T follicular helper cell (primary cell): ENCODE data around the gene MAP3K10.
"Not testable (repeated sequence)": the region's sequence is repeated elsewhere in the genome, so short reads cannot be mapped to it uniquely, and the experiment has no call there.

Source experiments
- DNase-seq: peaks from one replicate; pipeline ENCODE4 v3.0.0-alpha.2; 2020; ENCODE audit warnings: low read depth
- total RNA-seq, 2 experiments: gene quantifications; one replicate each; lab custom pipeline; 2026; lab: John Stamatoyannopoulos, UW

MAP3K10 gene
- 13.6 to 30.9 reads per million in 2 experiments for total RNA-seq

GRCh38 chr19:40190891-40191835, at the start of gene MAP3K10:
TSS of gene MAP3K10 (plus strand) at chr19:40191426. CDS start at chr19:40192032, 606 bp downstream.
- DNase-seq: peak; percentile 56

- DNase-seq: no peak
Observed at GRCh38 chr19:40141551-40141950, 49.7 kb upstream of the MAP3K10 start.

- no peak for DNase-seq
Observed at GRCh38 chr19:40143612-40144011, 47.6 kb upstream of the MAP3K10 start.

- no peak for DNase-seq
Observed at GRCh38 chr19:40144151-40144550, 47.1 kb upstream of the MAP3K10 start.

- DNase-seq: no peak
Observed at GRCh38 chr19:40144947-40145748, 46.1 kb upstream of the MAP3K10 start.

- not testable (repeated sequence) for DNase-seq
Observed at GRCh38 chr19:40145749-40146029, 45.5 kb upstream of the MAP3K10 start.

GRCh38 chr19:40147338-40147692, 43.9 kb upstream of the MAP3K10 start:
- DNase-seq: no peak

- no peak for DNase-seq
Observed at GRCh38 chr19:40147693-40148347, 43.4 kb upstream of the MAP3K10 start.

GRCh38 chr19:40149501-40149900, 41.7 kb upstream of the MAP3K10 start:
- DNase-seq: no peak

GRCh38 chr19:40150170-40150569, 41.1 kb upstream of the MAP3K10 start:
- no peak for DNase-seq

- DNase-seq: no peak
Observed at GRCh38 chr19:40154121-40154680, 37.0 kb upstream of the MAP3K10 start.

- no peak for DNase-seq
Observed at GRCh38 chr19:40155749-40156265, 35.4 kb upstream of the MAP3K10 start.

- DNase-seq: no peak
Observed at GRCh38 chr19:40157059-40157458, 34.2 kb upstream of the MAP3K10 start.

GRCh38 chr19:40159744-40160143, 31.5 kb upstream of the MAP3K10 start:
- DNase-seq: no peak

- DNase-seq: no peak
Observed at GRCh38 chr19:40162104-40162503, 29.1 kb upstream of the MAP3K10 start.

GRCh38 chr19:40163541-40164129, 27.6 kb upstream of the MAP3K10 start:
- no peak for DNase-seq

GRCh38 chr19:40165362-40165937, 25.8 kb upstream of the MAP3K10 start:
- peak; percentile 31 for DNase-seq

- not testable (repeated sequence) for DNase-seq
Observed at GRCh38 chr19:40169482-40170302, 21.5 kb upstream of the MAP3K10 start.

- not testable (repeated sequence) for DNase-seq
Observed at GRCh38 chr19:40170303-40170989, 20.8 kb upstream of the MAP3K10 start.

- DNase-seq: not testable (repeated sequence)
Observed at GRCh38 chr19:40171293-40171692, 19.9 kb upstream of the MAP3K10 start.
